Stimulated activated CD4-positive, alpha-beta T cell treated with anti-CD3 and anti-CD28 coated beads, Interleukin-2, amount 100 ng/mL, for 48 hours (primary cell): ENCODE results near the gene C13orf46.
"Not testable (repeated sequence)": the region's sequence is repeated elsewhere in the genome, so short reads cannot be mapped to it uniquely, and the experiment has no call there.

Experiments
- DNase-seq, 2 donors: peaks; one replicate each; pipeline ENCODE4 v3.0.0-alpha.2; 2020

The C13orf46 gene

GRCh38 chr13:113973218-113974164 is at the start of gene C13orf46:
C13orf46 (minus strand) TSS chr13:113974076; CDS start chr13:113973997, 79 bp downstream.
- no peak for DNase-seq

GRCh38 chr13:114022876-114023275 is 49.0 kb upstream of the C13orf46 start:
- DNase-seq, result no peak

- DNase-seq, result no peak
Measured at GRCh38 chr13:114022309-114022669, 48.4 kb upstream of the C13orf46 start.

GRCh38 chr13:114021464-114022308 is 47.8 kb upstream of the C13orf46 start:
- no peak for DNase-seq

GRCh38 chr13:114020750-114021463 is 47.0 kb upstream of the C13orf46 start:
- no peak for DNase-seq

GRCh38 chr13:114020134-114020533 is 46.3 kb upstream of the C13orf46 start:
- not testable (repeated sequence) for DNase-seq

- DNase-seq, result peak; percentile 40 to 49
Measured at GRCh38 chr13:114019367-114019766, 45.5 kb upstream of the C13orf46 start.

- DNase-seq, result no peak
Measured at GRCh38 chr13:114018461-114019055, 44.7 kb upstream of the C13orf46 start.

GRCh38 chr13:114017966-114018365 is 44.1 kb upstream of the C13orf46 start:
- no peak for DNase-seq

- no peak for DNase-seq
Measured at GRCh38 chr13:114017028-114017630, 43.3 kb upstream of the C13orf46 start.

GRCh38 chr13:114016321-114017027 is 42.6 kb upstream of the C13orf46 start:
- DNase-seq, result no peak

GRCh38 chr13:114015969-114016295 is 42.1 kb upstream of the C13orf46 start:
- no peak for DNase-seq

GRCh38 chr13:114015111-114015968 is 41.5 kb upstream of the C13orf46 start:
- no peak for DNase-seq

- no peak for DNase-seq
Measured at GRCh38 chr13:114013952-114014629, 40.2 kb upstream of the C13orf46 start.

GRCh38 chr13:114013336-114013735 is 39.5 kb upstream of the C13orf46 start:
- DNase-seq, result no peak

- no peak for DNase-seq
Measured at GRCh38 chr13:114012921-114013320, 39.0 kb upstream of the C13orf46 start.

GRCh38 chr13:114012141-114012540 is 38.3 kb upstream of the C13orf46 start:
- DNase-seq, result no peak

- DNase-seq, result no peak
Measured at GRCh38 chr13:114011226-114011625, 37.4 kb upstream of the C13orf46 start.

GRCh38 chr13:114010401-114011101 is 36.7 kb upstream of the C13orf46 start:
- DNase-seq, result no peak
